Liver (tissue), 9 donors: Measurements from ENCODE around the gene LBHD1. TPM values are rescaled to one million over a fixed set of nuclear protein-coding genes. Genes with fewer than 3 reads are reported as not detected.
A peak's percentile ranks its signal among the peaks of the same experiment; 100 is the strongest.

Source experiments
- DNase-seq: peaks from one replicate; pipeline ENCODE4 v3.0.0-alpha.2; 2017; ENCODE audit warnings: low spot score
- H3K27ac ChIP-seq, 2 donors: one replicate each; pipeline ENCODE4 v1.7.0; 2013; ENCODE audit warnings: inconsistent platforms in 2 of 2, low read length in 2 of 2, control low read depth in 1 of 2, low read depth in 1 of 2, mild to moderate bottlenecking in 1 of 2
- H3K27me3 ChIP-seq, 4 donors: one replicate each; pipeline versions ENCODE4 v1.6.1 to v1.7.0; 2013; ENCODE audit warnings: low read length in 3 of 4, inconsistent platforms in 1 of 4, mild to moderate bottlenecking in 1 of 4, moderate library complexity in 1 of 4; ENCODE audit not compliant: control insufficient read depth in 4 of 4, insufficient read depth in 4 of 4
- H3K36me3 ChIP-seq, 4 donors: one replicate each; pipeline versions ENCODE4 v1.6.1 to v1.7.0; 2013; ENCODE audit warnings: low read length in 3 of 4, mild to moderate bottlenecking in 3 of 4, low read depth in 1 of 4, moderate library complexity in 1 of 4; ENCODE audit not compliant: control insufficient read depth in 4 of 4, insufficient read depth in 3 of 4
- H3K4me1 ChIP-seq, 4 donors: one replicate each; pipeline versions ENCODE4 v1.6.1 to v1.7.0; 2013; ENCODE audit warnings: low read length in 3 of 4, mild to moderate bottlenecking in 3 of 4, moderate library complexity in 1 of 4; ENCODE audit not compliant: control insufficient read depth in 4 of 4, insufficient read depth in 4 of 4
- H3K4me3 ChIP-seq, 3 donors: one replicate each; pipeline versions ENCODE4 v1.6.1 to v1.7.0; 2013; ENCODE audit warnings: low read length in 3 of 3, control low read depth in 1 of 3, low read depth in 1 of 3, mild to moderate bottlenecking in 1 of 3
- H3K9ac ChIP-seq, 2 donors: one replicate each; pipeline ENCODE4 v1.7.0; 2013; ENCODE audit warnings: low read length in 2 of 2, mild to moderate bottlenecking in 2 of 2, moderate library complexity in 2 of 2, control low read depth in 1 of 2, low read depth in 1 of 2
- H3K9me3 ChIP-seq, 4 donors: one replicate each; pipeline versions ENCODE4 v1.6.1 to v1.7.0; 2013; ENCODE audit warnings: low read length in 3 of 4; ENCODE audit not compliant: control insufficient read depth in 4 of 4
- CTCF ChIP-seq: fragments of 150-350 bp; IDR thresholded peaks from 2 replicates; pipeline ENCODE4 v1.5.1; 2017; ENCODE audit warnings: improper control_type of control experiment, low read depth, low read length; ENCODE audit not compliant: missing input control
- EGR1 ChIP-seq, 2 donors: IDR thresholded peaks; 2 replicates each; pipeline ENCODE4 v1.6.1; 2016 to 2018; ENCODE audit warnings: antibody characterized with exemption in 2 of 2, low read depth in 2 of 2
- FOXA1 ChIP-seq: IDR thresholded peaks from 2 replicates; pipeline ENCODE4 v1.6.1; 2016; ENCODE audit warnings: antibody characterized with exemption
- FOXA2 ChIP-seq: IDR thresholded peaks from 2 replicates; pipeline ENCODE4 v1.6.1; 2016; ENCODE audit warnings: antibody characterized with exemption
- GABPA ChIP-seq, 2 donors: IDR thresholded peaks in 1 of 2; conservative IDR thresholded peaks in 1 of 2; 2 replicates each; pipeline ENCODE4 v1.6.1; 2016; ENCODE audit warnings: antibody characterized with exemption in 2 of 2, mild to moderate bottlenecking in 1 of 2, moderate library complexity in 1 of 2
- HNF4A ChIP-seq, 2 donors: conservative IDR thresholded peaks; 2 replicates each; pipeline ENCODE4 v1.6.1; 2016; ENCODE audit warnings: antibody characterized with exemption in 2 of 2, mild to moderate bottlenecking in 2 of 2
- HNF4G ChIP-seq: IDR thresholded peaks from 2 replicates; pipeline ENCODE4 v1.6.1; 2016; ENCODE audit warnings: antibody characterized with exemption
- NR2F2 ChIP-seq: IDR thresholded peaks from 2 replicates; pipeline ENCODE4 v1.6.1; 2016; ENCODE audit warnings: antibody characterized with exemption
- RAD21 ChIP-seq, 2 donors: IDR thresholded peaks; 2 replicates each; pipeline ENCODE4 v1.6.1; 2016; ENCODE audit warnings: antibody characterized with exemption in 2 of 2, mild to moderate bottlenecking in 2 of 2
- SP1 ChIP-seq: IDR thresholded peaks from 2 replicates; pipeline ENCODE4 v1.6.1; 2018; ENCODE audit warnings: antibody characterized with exemption, mild to moderate bottlenecking
- TAF1 ChIP-seq: conservative IDR thresholded peaks from 2 replicates; pipeline ENCODE4 v1.6.1; 2016; ENCODE audit warnings: antibody characterized with exemption, mild to moderate bottlenecking
- YY1 ChIP-seq: IDR thresholded peaks from 2 replicates; pipeline ENCODE4 v1.6.1; 2016; ENCODE audit warnings: antibody characterized with exemption, mild to moderate bottlenecking
- WGBS: extraction: QIAGEN DNeasy Blood & Tissue Kit; methylation state at CpG from one replicate; pipeline ENCODE4 v1.1.7; 2013; 5-methylcytosine and 5-hydroxymethylcytosine counted together
- polyA plus RNA-seq, 2 donors: library from polyadenylated mRNA; stranded (reverse) in 1 of 2; unstranded in 1 of 2; fragments of 200-250 nt in 1 of 2; fragments of >200 nt in 1 of 2; fragmentation: Nextera tagmentation in 1 of 2; extraction: Ambion mirVana in 1 of 2; gene quantifications; one replicate each; pipeline versions ENCODE4 v1.2.1 to v1.2.3, GENCODE V29; 2013 to 2015
- total RNA-seq, 2 donors: library from RNA; depleted of rRNA; stranded (reverse); fragments of >200 nt; gene quantifications; one replicate each; pipeline ENCODE4 v1.2.3, GENCODE V29; 2014
- TF ChIP-seq, protein P1 (sequence below): IDR thresholded peaks from 2 replicates; pipeline ENCODE4 v1.6.1; 2016; ENCODE audit warnings: antibody characterized with exemption
- TF ChIP-seq, protein P2 (sequence below): IDR thresholded peaks from 2 replicates; pipeline ENCODE4 v1.6.1; 2016; ENCODE audit warnings: antibody characterized with exemption, mild to moderate bottlenecking
- TF ChIP-seq, protein P3 (sequence below): IDR thresholded peaks from 2 replicates; pipeline ENCODE4 v1.6.1; 2016; ENCODE audit warnings: antibody characterized with exemption
- TF ChIP-seq, protein P4 (sequence below): IDR thresholded peaks from 2 replicates; pipeline ENCODE4 v1.6.1; 2016; ENCODE audit warnings: antibody characterized with exemption
- donor health status: healthy.
- donor health status: healthy.
- donor health status: healthy.
- donor health status: healthy.
- donor health status: healthy.

LBHD1 gene
- total and polyA plus RNA-seq, 4 donors, result 1.6 to 4.4 (median 3.4) TPM

DNA sequence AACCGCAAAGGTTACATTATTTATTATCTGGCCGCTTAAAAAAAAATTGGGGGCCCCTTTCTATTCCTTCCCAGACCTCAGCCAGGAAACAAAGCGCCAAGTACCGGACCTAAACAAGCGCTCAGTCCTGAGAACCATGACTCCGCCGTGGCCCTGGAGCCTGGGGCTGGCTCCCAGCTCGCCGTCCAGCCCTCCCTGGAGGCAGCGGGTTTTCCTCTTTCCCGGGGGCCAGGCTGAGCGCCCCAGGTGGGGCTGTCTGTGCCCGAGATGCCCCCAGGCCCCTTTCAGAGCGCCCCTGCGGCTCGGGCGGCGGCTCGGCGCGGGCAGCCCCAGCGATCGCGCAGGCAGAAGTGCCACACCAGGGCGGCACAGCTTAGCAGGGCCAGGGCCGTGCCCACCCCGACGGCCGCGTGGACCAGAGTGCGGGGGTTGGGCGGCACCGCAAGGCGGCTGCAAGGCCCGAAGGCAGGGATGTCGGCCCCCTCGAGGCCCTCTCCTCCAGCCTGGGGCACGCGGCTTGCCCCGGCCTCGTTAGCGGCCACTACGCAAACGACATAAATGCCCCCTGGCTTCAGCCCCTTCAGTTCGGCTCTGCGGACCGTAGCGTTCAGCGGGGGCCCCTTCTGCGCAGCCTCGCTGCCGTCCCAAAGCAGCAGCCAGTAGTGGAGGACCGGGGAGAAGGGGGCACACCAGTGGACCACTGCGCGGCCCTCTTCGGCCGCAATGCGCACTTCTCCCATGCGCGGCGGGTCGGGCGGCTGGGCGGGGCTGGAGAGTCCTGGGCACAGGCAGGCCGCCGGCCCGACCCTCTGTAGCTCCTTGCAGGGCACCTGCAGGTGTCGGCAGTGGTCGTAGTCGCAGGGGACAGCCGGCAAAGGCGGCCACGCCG lies 15.7 kb upstream of the LBHD1 start:
- Histone ChIP-seq H3K4me1 (peaks cover 0 to 8% (median 3%) of the 10 kb centered on the region in 4 donors), H3K4me3 (peak overlapping the region in 1 of 3 donors; percentile 27), H3K27me3 (no peaks in the 10 kb centered on the region), H3K27ac (no peak overlapping the region), H3K36me3 (peaks cover 6 to 22% (median 17%) of the 10 kb centered on the region in 4 donors), H3K9me3 (no peaks in the 10 kb centered on the region), H3K9ac (no peak overlapping the region)
- DNase-seq, result no peak
- TF ChIP-seq FOXA2 (no peak), EGR1 (IDR thresholded peaks at IDR 0.05; ENCODE audit: low read depth in 2 of 2) (no peak), RAD21 (IDR thresholded peaks at IDR 0.05) (no peak), HNF4G (no peak), SP1 (no peak), HNF4A (conservative IDR thresholded peaks at IDR 0.05) (no peak), FOXA1 (no peak), CTCF (no peak), TAF1 (no peak), YY1 (no peak), GABPA (IDR thresholded peaks at IDR 0.05 in 1 of 2, conservative IDR thresholded peaks at IDR 0.05 in 1 of 2) (no peak), NR2F2 (no peak)
- TF ChIP-seq, protein P1, sequence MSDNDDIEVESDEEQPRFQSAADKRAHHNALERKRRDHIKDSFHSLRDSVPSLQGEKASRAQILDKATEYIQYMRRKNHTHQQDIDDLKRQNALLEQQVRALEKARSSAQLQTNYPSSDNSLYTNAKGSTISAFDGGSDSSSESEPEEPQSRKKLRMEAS, result no peak
- TF ChIP-seq, protein P2, sequence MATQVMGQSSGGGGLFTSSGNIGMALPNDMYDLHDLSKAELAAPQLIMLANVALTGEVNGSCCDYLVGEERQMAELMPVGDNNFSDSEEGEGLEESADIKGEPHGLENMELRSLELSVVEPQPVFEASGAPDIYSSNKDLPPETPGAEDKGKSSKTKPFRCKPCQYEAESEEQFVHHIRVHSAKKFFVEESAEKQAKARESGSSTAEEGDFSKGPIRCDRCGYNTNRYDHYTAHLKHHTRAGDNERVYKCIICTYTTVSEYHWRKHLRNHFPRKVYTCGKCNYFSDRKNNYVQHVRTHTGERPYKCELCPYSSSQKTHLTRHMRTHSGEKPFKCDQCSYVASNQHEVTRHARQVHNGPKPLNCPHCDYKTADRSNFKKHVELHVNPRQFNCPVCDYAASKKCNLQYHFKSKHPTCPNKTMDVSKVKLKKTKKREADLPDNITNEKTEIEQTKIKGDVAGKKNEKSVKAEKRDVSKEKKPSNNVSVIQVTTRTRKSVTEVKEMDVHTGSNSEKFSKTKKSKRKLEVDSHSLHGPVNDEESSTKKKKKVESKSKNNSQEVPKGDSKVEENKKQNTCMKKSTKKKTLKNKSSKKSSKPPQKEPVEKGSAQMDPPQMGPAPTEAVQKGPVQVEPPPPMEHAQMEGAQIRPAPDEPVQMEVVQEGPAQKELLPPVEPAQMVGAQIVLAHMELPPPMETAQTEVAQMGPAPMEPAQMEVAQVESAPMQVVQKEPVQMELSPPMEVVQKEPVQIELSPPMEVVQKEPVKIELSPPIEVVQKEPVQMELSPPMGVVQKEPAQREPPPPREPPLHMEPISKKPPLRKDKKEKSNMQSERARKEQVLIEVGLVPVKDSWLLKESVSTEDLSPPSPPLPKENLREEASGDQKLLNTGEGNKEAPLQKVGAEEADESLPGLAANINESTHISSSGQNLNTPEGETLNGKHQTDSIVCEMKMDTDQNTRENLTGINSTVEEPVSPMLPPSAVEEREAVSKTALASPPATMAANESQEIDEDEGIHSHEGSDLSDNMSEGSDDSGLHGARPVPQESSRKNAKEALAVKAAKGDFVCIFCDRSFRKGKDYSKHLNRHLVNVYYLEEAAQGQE, result no peak
- TF ChIP-seq, protein P3, sequence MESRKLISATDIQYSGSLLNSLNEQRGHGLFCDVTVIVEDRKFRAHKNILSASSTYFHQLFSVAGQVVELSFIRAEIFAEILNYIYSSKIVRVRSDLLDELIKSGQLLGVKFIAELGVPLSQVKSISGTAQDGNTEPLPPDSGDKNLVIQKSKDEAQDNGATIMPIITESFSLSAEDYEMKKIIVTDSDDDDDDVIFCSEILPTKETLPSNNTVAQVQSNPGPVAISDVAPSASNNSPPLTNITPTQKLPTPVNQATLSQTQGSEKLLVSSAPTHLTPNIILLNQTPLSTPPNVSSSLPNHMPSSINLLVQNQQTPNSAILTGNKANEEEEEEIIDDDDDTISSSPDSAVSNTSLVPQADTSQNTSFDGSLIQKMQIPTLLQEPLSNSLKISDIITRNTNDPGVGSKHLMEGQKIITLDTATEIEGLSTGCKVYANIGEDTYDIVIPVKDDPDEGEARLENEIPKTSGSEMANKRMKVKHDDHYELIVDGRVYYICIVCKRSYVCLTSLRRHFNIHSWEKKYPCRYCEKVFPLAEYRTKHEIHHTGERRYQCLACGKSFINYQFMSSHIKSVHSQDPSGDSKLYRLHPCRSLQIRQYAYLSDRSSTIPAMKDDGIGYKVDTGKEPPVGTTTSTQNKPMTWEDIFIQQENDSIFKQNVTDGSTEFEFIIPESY, result no peak
- TF ChIP-seq, protein P4, sequence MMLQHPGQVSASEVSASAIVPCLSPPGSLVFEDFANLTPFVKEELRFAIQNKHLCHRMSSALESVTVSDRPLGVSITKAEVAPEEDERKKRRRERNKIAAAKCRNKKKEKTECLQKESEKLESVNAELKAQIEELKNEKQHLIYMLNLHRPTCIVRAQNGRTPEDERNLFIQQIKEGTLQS, result no peak
- WGBS, result 33% methylated on average over 74 of the region's 74 CpGs
